PC-3 (cell line): Measurements from ENCODE around the gene ALG5. TPM values are rescaled to one million over a fixed set of nuclear protein-coding genes. Genes with fewer than 3 reads are reported as not detected.

Experiments used
- ATAC-seq: fragments of 200-7000 bp; cut with Tn5 transposase; 2 replicates; pipeline ENCODE4 v1.9.1; 2020; ENCODE audit warnings: mild to moderate bottlenecking, moderate library complexity
- BruUV-seq: library from RNA; stranded (reverse); fragments of 400-500 nt; replicated peaks from 2 replicates; lab custom pipeline; 2021; lab: Mats Ljungman, UMichigan
- CTCF ChIA-PET: fragments of 300-600 bp; sonication (Branson Sonifier 250); formaldehyde crosslinking; loops from one replicate; lab custom pipeline; 2022; ENCODE audit warnings: antibody characterized with exemption; lab: Charles Lee
- POLR2A ChIA-PET: fragments of 300-600 bp; sonication (Branson Sonifier 250); formaldehyde crosslinking; loops from one replicate; lab custom pipeline; 2022; ENCODE audit warnings: antibody characterized with exemption; ENCODE audit not compliant: unreplicated experiment; lab: Charles Lee
- DNase-seq: peaks from one replicate; pipeline ENCODE4 v3.0.0-alpha.2; 2015
- H2AFZ ChIP-seq: fragments of 300-600 bp; sonication (generic); 2 replicates; pipeline ENCODE4 v1.6.0; 2016; ENCODE audit warnings: antibody characterized with exemption, low read length
- H3F3A ChIP-seq: fragments of 300-600 bp; sonication (generic); one replicate; pipeline ENCODE4 v1.6.0; 2017; ENCODE audit warnings: antibody characterized with exemption, low read length, control low read depth, mild to moderate bottlenecking; ENCODE audit not compliant: unreplicated experiment
- H3K27ac ChIP-seq: fragments of 300-600 bp; sonication (generic); 2 replicates; pipeline ENCODE4 v1.5.1; 2016; ENCODE audit warnings: mild to moderate bottlenecking, low read length
- H3K27me3 ChIP-seq: fragments of 300-600 bp; sonication (generic); 2 replicates; pipeline ENCODE4 v1.6.1; 2016; ENCODE audit warnings: low read length, mixed read lengths
- H3K36me3 ChIP-seq: fragments of 300-600 bp; sonication (generic); 2 replicates; pipeline ENCODE4 v1.6.1; 2016; ENCODE audit warnings: low read depth, mixed run types, low read length, mixed read lengths
- H3K4me1 ChIP-seq: fragments of 300-600 bp; sonication (generic); 2 replicates; pipeline ENCODE4 v1.5.1; 2016; ENCODE audit warnings: low read length; ENCODE audit not compliant: insufficient read depth
- H3K4me2 ChIP-seq: fragments of 300-600 bp; sonication (generic); 2 replicates; pipeline ENCODE4 v1.6.0; 2016; ENCODE audit warnings: low read length
- H3K4me3 ChIP-seq: fragments of 300-600 bp; sonication (generic); 2 replicates; pipeline ENCODE4 v1.5.1; 2016; ENCODE audit warnings: mild to moderate bottlenecking, low read length, mixed read lengths
- H3K79me2 ChIP-seq: fragments of 300-600 bp; sonication (generic); 2 replicates; pipeline ENCODE4 v1.6.1; 2017; ENCODE audit warnings: low read length, mixed read lengths
- H3K9ac ChIP-seq: fragments of 300-600 bp; sonication (generic); 2 replicates; pipeline ENCODE4 v1.6.0; 2016; ENCODE audit warnings: mild to moderate bottlenecking, low read length
- H3K9me2 ChIP-seq: fragments of 300-600 bp; sonication (generic); replicated peaks from 2 replicates; pipeline ENCODE4 v1.6.1; 2016; ENCODE audit warnings: mixed run types, low read length, mixed read lengths
- H3K9me3 ChIP-seq: fragments of 300-600 bp; sonication (generic); 2 replicates; pipeline ENCODE4 v1.6.1; 2016; ENCODE audit warnings: low read length, mixed read lengths
- H4K20me1 ChIP-seq: fragments of 300-600 bp; sonication (generic); 2 replicates; pipeline ENCODE4 v1.6.1; 2016; ENCODE audit warnings: low read length, mixed read lengths
- CTCF ChIP-seq: fragments of 300-600 bp; sonication (generic); conservative IDR thresholded peaks from 2 replicates; pipeline ENCODE4 v1.5.1; 2017; ENCODE audit warnings: antibody characterized with exemption, low read depth, mild to moderate bottlenecking, low read length
- EZH2 ChIP-seq: fragments of 300-600 bp; sonication (generic); IDR thresholded peaks from one replicate; pipeline ENCODE4 v1.6.1; 2017; ENCODE audit warnings: antibody characterized with exemption, mild to moderate bottlenecking, low read length; ENCODE audit not compliant: unreplicated experiment
- EZH2phosphoT487 ChIP-seq: fragments of 300-600 bp; sonication (generic); IDR thresholded peaks from 2 replicates; pipeline ENCODE4 v1.6.1; 2018; ENCODE audit warnings: mild to moderate bottlenecking, antibody characterized with exemption, low read length, borderline replicate concordance
- intact Hi-C: fragments of 100-400 bp; cut with micrococcal nuclease; formaldehyde crosslinking; loops from 2 replicates; pipeline ENCODE4 v1.9.0; 2023
- total RNA-seq: library from RNA; depleted of rRNA; stranded (reverse); fragments of >200 nt; gene quantifications from 2 replicates; pipeline ENCODE4 v1.2.3, GENCODE V29; 2014

The ALG5 gene
- total RNA-seq, 1 experiment from 2014 or later = 19.7 TPM

GRCh38 chr13:36959456-36960116 lies 39.6 kb downstream of the ALG5 start:
- Histone ChIP-seq H3K9ac (no peak overlapping the region), H3K4me2 (no peak overlapping the region), H3K9me3 (no peaks in the 10 kb centered on the region), H3K4me3 (no peak overlapping the region), H3K4me1 (no peaks in the 10 kb centered on the region), H4K20me1 (no peaks in the 10 kb centered on the region), H3K27me3 (no peaks in the 10 kb centered on the region), H2AFZ (no peak overlapping the region), H3K36me3 (peaks cover 10% of the 10 kb centered on the region; the same call in 1 of the 2 replicates), H3K79me2 (no peaks in the 10 kb centered on the region), H3F3A (no peaks in the 10 kb centered on the region), H3K9me2 (no peaks in the 10 kb centered on the region), H3K27ac (no peak overlapping the region)
- TF ChIP-seq EZH2phosphoT487 (no peak), EZH2 (no peak), CTCF (no peak)
- DNase-seq (no peak), ATAC-seq (no peak)
- BruUV-seq = no TSS peak
- intact Hi-C loops = no loop called here
- POLR2A ChIA-PET = no interaction called here
- CTCF ChIA-PET = no interaction called here

GRCh38 chr13:36954542-36954941 lies 44.6 kb downstream of the ALG5 start:
- Histone ChIP-seq H3K9ac (no peak overlapping the region), H3K4me1 (no peaks in the 10 kb centered on the region), H2AFZ (no peak overlapping the region), H4K20me1 (no peaks in the 10 kb centered on the region), H3K9me3 (no peaks in the 10 kb centered on the region), H3F3A (no peaks in the 10 kb centered on the region), H3K9me2 (no peaks in the 10 kb centered on the region), H3K36me3 (no peaks in the 10 kb centered on the region; the same call in 1 of the 2 replicates), H3K27ac (no peak overlapping the region), H3K27me3 (no peaks in the 10 kb centered on the region), H3K79me2 (no peaks in the 10 kb centered on the region), H3K4me2 (no peak overlapping the region), H3K4me3 (no peak overlapping the region)
- ATAC-seq (peak; percentile 22; the same call in 1 of the 2 replicates), DNase-seq (no peak)
- POLR2A ChIA-PET = no interaction called here
- CTCF ChIA-PET = no interaction called here
- BruUV-seq = no TSS peak
- TF ChIP-seq CTCF (no peak), EZH2phosphoT487 (no peak), EZH2 (no peak)
- intact Hi-C loops = no loop called here

GRCh38 chr13:36950920-36951319 lies 48.2 kb downstream of the ALG5 start:
- Histone ChIP-seq H3K27ac (no peak overlapping the region), H2AFZ (no peak overlapping the region), H3K4me2 (no peak overlapping the region), H3K27me3 (no peaks in the 10 kb centered on the region), H3K9ac (no peak overlapping the region), H3K79me2 (no peaks in the 10 kb centered on the region), H3K9me3 (no peaks in the 10 kb centered on the region), H3K4me3 (no peak overlapping the region), H3K4me1 (no peaks in the 10 kb centered on the region), H4K20me1 (no peaks in the 10 kb centered on the region), H3K9me2 (no peaks in the 10 kb centered on the region), H3K36me3 (no peaks in the 10 kb centered on the region; the same call in 1 of the 2 replicates), H3F3A (no peaks in the 10 kb centered on the region)
- no peak for DNase-seq
- no peak for TF ChIP-seq EZH2
- TF ChIP-seq CTCF = no peak
- no peak for TF ChIP-seq EZH2phosphoT487
- no TSS peak for BruUV-seq
- intact Hi-C loops = no loop called here
- no peak for ATAC-seq
- CTCF ChIA-PET = no interaction called here
- POLR2A ChIA-PET = no interaction called here
